ENCODE measurements around the gene C11orf68.

The C11orf68 gene

DNA sequence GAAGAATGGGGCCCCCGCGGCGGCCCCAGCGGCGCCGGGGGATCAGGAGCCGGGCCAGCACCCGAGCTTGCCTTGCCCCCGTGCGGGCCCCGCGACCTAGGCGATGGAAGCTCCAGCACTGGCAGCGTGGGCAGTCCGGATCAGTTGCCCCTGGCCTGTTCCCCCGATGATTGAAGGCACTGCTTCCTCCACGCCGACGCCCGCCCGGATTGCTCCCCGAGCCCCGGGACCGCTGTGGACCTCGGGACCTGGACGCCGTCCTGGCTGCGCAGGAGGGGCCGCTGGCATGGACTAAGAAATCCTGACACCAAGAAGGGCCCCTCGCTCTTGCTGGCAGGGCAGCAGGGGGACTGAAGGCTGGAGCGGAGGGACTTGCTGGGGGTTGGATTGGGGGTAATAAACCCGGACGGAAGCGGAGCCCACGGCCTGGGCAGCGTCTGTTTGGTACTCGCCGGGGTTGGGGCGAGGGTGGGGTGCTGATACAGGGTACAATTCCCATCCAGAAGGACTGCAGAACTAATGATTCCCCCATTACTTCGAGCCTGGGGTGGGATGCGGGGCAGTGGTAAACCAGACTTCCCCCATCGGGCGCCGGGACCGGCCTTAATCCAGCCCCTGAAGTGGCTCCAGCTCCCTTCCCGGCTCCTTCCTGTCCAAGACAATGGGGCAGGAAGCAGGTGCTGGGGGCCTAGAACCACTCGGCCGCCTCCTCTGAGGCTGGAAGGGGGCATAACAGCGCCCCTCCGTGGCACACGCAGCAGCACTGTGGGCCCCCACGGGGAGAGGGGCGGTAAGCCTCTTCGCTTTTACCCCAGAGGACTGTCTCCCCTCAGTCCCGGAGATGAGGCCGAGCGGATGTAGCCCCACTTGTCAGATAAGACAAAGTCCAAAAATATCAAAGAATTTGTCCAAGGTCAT lies 27.4 kb downstream of the C11orf68 start:
- DNase-seq (ENCODE audit: low read depth in 2 of 2): no peak

DNA sequence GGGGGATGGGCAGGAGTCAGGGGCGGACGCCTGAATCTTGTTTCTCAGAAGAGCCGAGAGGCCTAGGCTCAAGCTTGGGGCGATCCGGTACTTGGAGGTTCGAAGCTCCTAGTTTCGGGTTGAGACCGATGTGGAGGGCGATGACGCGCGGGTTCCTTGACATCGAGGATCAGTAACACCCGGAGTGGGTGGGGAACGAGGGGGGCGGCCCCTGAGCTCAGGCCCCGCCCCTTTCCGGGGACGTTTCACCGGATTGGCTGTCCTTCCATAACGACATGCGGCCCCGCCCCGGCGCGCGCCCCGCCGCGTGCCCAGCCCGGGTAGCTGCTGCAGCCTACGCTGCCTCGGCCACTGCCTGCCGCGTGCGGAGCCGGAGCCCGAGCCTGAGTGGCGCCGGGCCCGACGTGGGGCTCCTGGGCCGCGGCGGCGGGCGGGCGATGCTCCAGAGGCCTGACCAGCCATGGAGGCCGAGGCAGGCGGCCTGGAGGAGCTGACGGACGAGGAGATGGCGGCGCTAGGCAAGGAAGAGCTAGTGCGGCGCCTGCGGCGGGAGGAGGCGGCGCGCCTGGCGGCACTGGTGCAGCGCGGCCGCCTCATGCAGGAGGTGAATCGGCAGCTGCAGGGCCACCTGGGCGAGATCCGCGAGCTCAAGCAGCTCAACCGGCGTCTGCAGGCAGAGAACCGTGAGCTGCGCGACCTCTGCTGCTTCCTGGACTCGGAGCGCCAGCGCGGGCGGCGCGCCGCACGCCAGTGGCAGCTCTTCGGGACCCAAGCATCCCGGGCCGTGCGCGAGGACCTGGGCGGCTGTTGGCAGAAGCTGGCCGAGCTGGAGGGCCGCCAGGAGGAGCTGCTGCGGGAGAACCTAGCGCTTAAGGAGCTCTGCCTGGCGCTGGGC lies 28.3 kb downstream of the C11orf68 start, which contains the start of gene CCDC85B:
Gene CCDC85B, plus strand, starts transcription at position 350 of the 895 bp plus-strand sequence. Its CDS starts 111 bp downstream, at position 461.
- DNase-seq (ENCODE audit: low read depth in 2 of 2): peak; percentile 97 to 98

DNA sequence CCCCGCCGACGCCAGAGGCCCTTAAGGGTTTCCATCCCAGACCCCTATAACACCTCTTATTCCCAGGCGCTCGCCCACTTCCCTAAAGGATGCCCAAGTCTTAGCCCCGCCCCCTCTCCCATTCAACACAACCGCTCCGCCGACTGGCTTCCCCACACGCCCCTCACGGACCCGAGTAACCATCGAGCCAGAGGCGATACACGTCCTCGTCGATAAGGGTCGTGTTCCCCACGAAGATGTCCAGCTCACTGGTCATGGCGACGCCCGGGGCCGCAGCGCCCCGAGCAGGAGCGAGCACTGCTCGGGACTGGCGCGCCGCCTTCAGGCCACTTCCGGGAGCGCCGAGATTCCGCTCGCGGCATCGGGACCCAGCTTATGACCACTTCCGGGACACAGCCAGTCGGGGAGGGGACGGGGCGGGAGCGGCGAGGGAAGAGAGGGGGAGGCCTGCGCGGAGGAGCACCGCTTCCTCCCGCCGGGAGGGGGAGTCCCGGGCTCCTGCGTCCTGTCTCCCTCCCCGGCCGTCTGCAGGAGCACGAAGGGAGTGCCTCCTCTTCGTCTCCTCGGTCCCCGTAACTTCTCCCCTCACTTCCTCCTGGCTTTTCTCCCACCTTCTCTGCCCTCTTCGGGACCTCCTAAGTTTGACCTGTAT lies 30.6 kb downstream of the C11orf68 start, which contains the start of gene FIBP:
Gene FIBP, minus strand, starts transcription at position 309 of the 652 bp plus-strand sequence. Its CDS starts 53 bp downstream, at position 256.
- peak; percentile 95 to 98 for DNase-seq (ENCODE audit: low read depth in 2 of 2)

DNA sequence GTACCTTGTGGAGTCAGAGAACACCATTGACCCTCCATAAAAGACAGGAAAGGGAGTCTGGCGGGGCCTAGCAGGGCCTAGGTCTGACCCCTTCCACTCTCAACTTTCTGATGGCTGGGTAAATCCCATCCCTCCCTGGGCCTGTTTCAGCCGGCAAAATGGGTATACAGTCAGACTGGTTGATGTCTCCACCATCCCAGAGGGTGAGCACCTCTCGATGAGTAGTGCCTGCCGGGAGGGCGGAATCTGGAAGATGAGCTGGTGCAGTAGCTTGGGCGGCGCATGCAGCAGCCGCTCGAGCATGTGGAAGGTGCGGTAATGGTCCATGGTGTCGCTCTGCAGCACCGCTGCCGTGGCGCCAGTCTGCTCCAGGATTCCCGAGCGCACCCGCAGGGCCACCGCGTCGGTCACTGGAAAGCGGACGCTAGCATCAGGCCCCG lies 31.1 kb downstream of the C11orf68 start:
- no peak for DNase-seq (ENCODE audit: low read depth in 2 of 2)

DNA sequence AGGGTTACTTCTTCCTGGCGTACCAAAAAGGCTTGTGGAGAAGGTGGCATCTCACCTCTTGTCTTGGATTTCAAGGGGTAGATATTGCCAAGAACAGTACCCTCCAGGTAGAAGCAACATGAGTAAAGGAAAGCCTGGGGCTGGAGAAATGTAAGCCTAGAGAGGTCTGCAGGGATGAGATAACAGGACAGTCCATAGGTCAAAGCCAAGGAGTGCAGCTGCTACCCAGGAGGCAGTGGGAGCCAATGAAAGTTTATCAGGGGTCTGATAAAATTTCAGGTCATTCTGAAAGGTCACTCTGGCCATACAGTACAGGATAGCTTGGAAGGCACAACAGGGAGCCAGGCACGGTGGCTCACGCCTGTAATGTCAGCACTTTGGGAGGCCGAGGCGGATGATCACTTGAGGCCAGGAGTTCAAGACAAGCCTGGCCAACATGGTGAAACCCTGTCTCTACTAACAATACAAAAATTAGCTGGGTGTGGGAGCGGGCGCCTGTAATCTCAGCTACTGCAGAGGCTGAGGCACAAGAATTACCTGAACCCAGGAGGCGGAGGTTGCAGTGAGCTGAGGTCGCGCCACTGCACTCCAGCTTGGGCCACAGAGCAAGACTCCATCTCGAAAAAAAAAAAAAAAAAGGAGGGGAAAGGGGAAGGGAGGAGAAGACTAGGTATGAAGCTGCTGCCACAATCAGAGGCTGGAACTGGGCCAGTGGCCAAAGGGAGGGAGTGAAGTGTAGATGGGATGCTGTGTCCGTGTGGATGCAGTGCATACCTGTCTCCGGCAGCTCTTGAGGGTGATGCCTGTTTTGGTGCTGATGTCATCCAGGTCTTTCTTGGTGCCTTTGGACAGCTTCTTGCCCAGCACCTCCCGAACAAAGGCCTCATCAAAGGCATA lies 31.8 kb downstream of the C11orf68 start:
- DNase-seq (ENCODE audit: low read depth in 2 of 2): no peak

DNA sequence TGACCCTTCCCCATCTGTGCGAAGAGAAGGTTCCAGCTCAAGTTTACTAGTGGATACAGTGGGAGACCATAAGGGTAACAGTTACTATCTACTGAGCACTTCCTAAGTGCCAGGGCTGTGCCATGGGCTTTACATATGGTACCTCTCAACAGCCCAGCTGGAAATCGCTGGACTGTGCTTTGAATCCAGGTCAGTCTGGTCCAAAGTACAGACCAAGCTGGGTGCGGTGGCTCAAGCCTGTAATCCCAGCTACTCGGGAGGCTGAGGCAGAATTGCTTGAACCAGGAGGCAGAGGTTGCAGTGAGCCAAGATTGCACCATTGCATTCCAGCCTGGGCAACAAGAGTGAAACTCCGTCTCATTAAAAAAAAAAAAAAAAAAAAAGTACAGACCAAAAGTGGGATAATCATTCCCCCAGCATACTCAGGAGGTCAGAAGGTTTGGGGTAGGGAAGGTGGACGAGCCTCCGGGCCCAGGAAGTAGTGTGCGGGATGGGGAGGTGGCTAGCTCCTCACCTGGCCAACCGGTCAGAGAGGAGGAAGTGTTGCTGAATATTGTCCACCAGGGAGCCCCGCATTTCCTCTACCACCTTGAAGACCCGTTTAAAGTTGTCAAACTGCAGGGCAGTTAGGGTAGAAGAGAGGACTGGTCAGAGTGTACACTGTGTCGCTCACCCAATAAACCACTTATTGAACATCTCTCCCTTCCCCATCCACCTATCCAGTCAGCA lies 32.9 kb downstream of the C11orf68 start:
- no peak for DNase-seq (ENCODE audit: low read depth in 2 of 2)

DNA sequence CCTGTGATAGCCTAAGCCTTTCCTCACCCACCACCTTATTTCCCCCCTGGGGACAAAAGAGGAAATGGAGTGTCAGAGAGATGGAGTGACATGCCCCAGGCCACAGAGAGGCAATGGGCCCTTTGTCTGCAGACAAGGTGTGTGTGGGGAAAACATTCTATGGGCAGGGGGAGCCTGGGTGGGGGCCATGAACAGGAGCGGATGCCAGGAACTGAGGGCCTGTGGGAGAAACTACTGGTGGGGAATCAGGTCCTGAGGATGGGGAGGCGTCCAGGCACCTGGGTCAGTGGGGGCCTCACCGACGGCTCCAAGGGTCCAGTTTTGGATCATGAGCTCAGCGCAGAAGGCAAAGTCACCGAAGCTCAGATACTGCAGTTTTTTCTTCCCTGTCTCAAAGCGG lies 33.6 kb downstream of the C11orf68 start:
- no peak for DNase-seq (ENCODE audit: low read depth in 2 of 2)

DNA sequence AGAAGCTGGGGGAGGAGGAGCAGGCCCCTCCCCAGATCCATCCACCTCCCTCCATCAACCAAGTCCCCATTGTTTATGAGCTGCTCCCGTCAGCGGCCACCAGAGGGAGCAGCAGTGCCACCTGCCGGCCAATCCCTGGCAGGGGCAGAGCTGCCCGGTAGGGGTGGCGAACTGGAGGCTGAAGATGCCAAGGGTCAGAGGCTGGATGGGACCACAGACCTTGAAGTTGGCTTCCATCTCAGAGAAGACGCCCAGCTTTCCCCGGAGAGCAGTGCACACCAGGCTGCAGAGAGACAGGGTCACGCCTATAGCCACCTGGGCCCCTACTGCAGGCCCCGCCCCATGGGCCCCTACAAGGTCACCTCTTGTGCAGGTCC lies 34.2 kb downstream of the C11orf68 start:
- DNase-seq (ENCODE audit: low read depth in 2 of 2): peak; percentile 65 to 76

DNA sequence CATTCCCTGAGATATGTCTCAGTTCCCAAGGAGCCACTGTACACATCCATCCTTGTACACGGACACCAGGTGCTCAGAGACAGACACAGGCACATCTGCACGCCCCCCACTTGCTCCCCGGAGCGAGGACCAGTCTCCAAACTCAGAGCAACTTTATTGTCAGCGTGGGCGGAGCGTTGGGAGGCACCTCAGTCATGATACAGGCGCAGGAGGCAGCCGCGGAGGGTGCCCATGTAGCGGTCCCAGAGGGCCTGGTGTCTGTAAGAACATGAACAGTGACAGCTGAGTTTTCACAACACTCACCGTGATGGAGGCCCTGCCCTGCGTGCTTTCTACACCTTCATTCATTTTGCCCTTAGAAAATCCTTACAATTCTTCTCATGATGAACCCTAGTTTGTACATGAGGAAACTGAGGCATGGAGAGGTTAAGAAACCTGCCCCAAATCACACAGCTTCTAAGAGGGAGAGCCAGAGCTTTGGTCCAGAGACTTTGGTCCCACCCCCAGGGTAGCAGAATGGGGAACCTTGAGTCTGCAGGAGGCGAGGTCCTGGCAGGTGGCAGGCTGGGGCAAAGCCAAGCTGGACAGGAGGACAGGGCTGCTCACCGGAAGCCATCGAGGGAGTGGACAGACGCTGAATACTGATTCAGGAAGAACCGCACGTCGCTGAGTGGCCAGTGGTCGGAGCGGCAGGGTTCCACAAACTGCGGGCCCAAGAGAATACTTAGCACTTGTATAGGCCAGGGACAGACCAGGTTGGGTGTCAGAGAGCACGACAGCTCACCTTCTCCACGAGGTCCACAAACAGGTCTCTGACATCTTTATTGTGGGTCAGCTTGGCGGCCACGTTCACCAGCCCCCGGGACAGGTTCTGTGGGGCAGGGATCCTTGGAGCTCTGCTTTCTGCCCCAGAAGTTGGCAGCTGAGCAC lies 34.8 kb downstream of the C11orf68 start:
- no peak for DNase-seq (ENCODE audit: low read depth in 2 of 2)

DNA sequence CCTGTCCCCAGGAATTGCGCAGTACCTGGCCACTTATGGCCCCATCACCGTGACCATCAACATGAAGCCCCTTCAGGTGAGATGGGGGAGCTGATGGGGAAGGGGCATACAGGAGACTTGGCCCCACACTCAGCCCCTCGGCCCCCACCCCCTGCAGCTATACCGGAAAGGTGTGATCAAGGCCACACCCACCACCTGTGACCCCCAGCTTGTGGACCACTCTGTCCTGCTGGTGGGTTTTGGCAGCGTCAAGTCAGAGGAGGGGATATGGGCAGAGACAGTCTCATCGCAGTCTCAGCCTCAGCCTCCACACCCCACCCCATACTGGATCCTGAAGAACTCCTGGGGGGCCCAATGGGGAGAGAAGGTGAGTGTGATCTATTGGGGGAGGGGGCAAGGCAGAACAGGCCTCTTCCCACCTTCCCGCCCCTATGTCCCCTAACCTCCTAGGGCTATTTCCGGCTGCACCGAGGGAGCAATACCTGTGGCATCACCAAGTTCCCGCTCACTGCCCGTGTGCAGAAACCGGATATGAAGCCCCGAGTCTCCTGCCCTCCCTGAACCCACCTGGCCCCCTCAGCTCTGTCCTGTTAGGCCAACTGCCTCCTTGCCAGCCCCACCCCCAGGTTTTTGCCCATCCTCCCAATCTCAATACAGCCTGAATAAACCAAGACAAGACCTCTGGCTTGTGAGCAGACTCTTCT lies 35.7 kb downstream of the C11orf68 start:
- no peak for DNase-seq (ENCODE audit: low read depth in 2 of 2)

DNA sequence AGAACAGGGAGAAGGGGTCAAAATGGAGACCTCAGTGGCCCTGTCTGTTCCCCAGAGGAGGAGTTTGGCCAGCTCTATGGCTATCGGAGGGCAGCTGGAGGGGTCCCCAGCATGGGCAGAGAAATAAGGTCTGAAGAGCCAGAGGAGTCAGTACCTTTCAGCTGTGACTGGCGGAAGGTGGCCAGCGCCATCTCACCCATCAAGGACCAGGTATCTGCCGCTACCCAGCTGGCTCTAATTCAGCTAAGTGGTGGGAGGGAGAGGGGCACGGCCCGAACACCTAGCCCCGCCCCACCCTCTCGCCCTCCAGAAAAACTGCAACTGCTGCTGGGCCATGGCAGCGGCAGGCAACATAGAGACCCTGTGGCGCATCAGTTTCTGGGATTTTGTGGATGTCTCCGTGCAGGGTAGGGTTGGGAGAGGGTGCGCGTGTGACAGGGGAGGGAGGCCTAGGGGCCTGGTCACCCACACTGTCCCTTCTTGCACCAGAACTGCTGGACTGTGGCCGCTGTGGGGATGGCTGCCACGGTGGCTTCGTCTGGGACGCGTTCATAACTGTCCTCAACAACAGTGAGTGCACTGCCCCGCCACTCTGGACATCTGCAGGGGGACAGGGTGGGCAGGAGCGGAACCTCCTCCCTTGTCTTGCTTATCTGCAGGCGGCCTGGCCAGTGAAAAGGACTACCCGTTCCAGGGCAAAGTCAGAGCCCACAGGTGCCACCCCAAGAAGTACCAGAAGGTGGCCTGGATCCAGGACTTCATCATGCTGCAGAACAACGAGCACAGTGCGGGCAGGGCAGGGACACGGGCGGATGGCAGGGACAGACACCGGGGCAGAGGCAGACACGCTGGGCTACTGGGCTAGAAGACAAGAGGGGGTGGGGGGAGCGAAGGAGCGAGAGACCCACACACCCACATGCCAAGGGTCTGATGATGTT lies 36.5 kb downstream of the C11orf68 start:
- DNase-seq (ENCODE audit: low read depth in 2 of 2): no peak

DNA sequence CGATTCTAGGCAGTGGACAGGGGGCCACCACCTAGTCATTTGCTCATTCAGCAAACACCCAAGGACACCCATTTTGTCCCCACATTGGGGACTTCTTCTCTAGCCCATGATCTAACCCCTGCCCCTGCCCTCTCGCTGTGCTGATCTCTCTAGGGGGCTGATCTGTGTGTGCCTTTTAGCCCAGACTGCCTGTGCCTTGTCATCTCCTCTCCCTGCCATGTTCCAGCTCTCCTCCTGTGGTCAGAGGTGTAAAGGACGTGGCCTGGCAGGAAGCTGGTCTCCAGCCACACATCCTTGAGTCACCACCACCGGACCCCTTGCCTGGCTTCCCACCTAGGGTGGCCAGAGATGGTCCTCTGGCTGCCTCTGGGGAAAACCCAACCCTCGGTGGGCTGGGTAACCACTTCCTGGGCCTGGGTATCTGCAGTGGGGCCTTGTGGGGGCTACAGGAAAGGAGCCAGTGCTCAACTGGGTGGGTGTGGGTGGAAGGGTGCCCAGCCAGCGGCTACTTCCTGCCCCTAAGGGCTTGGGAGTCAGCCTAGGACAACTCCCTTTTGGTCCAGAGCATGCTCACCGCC lies 37.9 kb downstream of the C11orf68 start:
- DNase-seq (ENCODE audit: low read depth in 2 of 2): no peak

DNA sequence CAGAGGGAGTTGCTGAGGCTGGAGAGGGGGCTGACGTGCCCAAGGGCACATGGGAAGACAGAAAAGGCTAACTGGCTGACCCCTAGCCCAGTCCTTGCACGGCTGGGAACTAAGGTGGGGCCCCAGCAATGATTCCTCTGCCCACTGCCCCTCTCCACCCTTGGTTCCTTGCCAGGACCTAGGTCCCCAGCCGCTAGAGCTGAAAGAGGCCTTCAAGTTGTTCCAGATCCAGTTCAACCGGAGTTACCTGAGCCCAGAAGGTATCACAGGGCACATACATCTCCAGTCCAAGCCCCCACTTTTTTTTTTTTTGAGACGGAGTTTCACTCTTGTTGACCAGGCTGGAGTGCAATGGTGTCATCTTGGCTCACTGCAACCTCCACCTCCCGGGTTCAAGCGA lies 38.8 kb downstream of the C11orf68 start:
- DNase-seq (ENCODE audit: low read depth in 2 of 2): no peak

DNA sequence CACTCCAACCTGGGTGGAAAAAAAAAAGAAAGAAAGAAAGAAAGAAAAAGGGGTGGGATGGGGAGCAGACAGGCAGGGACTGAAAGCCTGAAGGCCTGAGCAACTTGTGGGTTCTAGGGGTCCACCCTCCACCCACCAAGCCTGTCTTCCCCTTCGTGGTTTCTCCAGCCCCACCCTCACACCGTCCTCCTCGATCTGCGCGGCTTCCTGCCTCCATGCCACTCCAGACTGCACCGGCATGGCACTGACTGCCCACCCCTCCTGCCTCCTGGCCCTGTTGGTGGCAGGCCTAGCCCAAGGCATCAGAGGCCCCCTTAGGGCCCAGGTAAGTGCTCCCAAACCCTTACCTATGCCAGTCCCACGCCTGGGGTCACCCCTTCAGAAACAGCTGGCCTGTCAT lies 39.2 kb downstream of the C11orf68 start, which contains the start of gene CTSW:
Gene CTSW, plus strand, starts transcription at position 221 of the 400 bp plus-strand sequence. Its CDS starts 18 bp downstream, at position 239.
- no peak for DNase-seq (ENCODE audit: low read depth in 2 of 2)

DNA sequence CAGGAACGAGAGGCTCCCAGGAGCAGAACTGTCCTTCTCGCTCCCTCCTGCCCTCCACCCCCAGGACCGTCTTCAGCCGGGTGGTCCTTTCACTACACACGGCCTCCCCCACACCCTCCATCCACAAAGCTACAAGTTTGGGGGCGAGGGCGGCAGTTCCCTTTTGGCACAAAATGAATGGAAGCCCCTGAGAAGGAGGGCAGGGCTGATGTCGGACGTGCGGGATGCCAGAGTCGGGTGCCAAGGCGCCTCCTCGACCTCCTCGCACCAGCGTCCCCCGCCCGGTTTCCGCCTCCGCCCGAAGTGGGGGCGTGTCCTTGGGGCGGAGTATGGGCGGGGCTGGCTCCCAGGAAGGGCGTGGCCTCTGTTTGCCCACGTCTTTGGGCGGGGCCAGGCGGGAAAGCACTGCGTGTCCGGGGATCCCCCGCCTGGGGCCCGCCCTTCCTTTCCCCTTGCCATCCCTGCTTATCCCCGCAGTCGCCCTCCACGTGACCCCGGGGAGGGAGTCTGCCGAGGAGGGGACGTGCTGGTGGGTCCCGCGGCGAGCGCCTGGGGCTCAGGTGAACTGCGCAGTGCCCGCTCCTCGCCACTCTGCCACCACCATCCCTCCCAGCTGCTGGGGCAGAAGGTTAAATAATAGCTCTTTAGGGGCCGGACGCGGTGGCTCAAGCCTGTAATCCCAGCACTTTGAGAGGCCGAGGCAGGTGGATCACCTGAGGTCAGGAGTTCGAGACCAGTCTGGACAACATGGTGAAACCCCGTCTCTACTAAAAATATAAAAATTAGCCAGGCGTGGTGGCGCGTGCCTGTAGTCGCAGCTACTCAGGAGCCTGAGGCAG lies 45.3 kb downstream of the C11orf68 start:
- peak; percentile 88 to 94 for DNase-seq (ENCODE audit: low read depth in 2 of 2)

Measured in stimulated activated CD4-positive, alpha-beta T cell treated with anti-CD3 and anti-CD28 coated beads, Interleukin-15, amount 100 ng/mL, for 48 hours (primary cell).